ENCODE results near the gene KRTAP9-1. TPM values are rescaled to one million over a fixed set of nuclear protein-coding genes. Genes with fewer than 3 reads are reported as not detected.
A peak's percentile ranks its signal among the peaks of the same experiment; 100 is the strongest.

The KRTAP9-1 gene
- total and polyA plus RNA-seq, 2 donors (not counting 1 experiment from before 2014, with no cell fraction given) = not detected

GRCh38 chr17:41163828-41164227 is 25.9 kb upstream of the KRTAP9-1 start:
- Histone ChIP-seq H3K4me3 (replicated peaks in 1 of 4; ENCODE audit: control extremely low read depth in 1 of 4, insufficient read depth in 1 of 4, low read depth in 3 of 4, low read length in 4 of 4) (no peak overlapping the region), H3K9ac (ENCODE audit: insufficient read depth, low read length) (no peak overlapping the region), H3K27ac (ENCODE audit: insufficient read depth, low read length) (no peak overlapping the region), H3K27me3 (ENCODE audit: control insufficient read depth, insufficient read depth, low read length) (no peaks in the 10 kb centered on the region), H2AFZ (ENCODE audit: low read length) (no peak overlapping the region), H3K79me2 (ENCODE audit: control insufficient read depth, insufficient read depth, low read length) (no peaks in the 10 kb centered on the region), H3K4me1 (ENCODE audit: control insufficient read depth, extremely low read depth, insufficient read depth, low read length) (no peaks in the 10 kb centered on the region), H3K9me3 (ENCODE audit: control insufficient read depth, insufficient read depth, low read depth, low read length) (no peaks in the 10 kb centered on the region), H3K4me2 (ENCODE audit: extremely low read depth, insufficient read depth, low read length) (no peak overlapping the region), H4K20me1 (ENCODE audit: control insufficient read depth, extremely low read depth, insufficient read depth, low read length) (no peaks in the 10 kb centered on the region), H3K36me3 (ENCODE audit: control insufficient read depth, insufficient read depth, low read length) (no peaks in the 10 kb centered on the region)
- TF ChIP-seq EZH2 (IDR thresholded peaks at IDR 0.05; ENCODE audit: low read length, missing control alignments) (no peak), CTCF (conservative IDR thresholded peaks at IDR 0.05 in 1 of 2, IDR thresholded peaks at IDR 0.05 in 1 of 2; ENCODE audit: low read depth in 1 of 2, low read length in 2 of 2) (no peak)
- peak in 1 of 2 donors; percentile 17 for DNase-seq (ENCODE audit: low read depth in 2 of 2)

- no peak for DNase-seq (ENCODE audit: low read depth in 2 of 2)
- H3K27ac ChIP-seq (ENCODE audit: insufficient read depth, low read length) = no peak overlapping the region
- H4K20me1 ChIP-seq (ENCODE audit: control insufficient read depth, extremely low read depth, insufficient read depth, low read length) = no peaks in the 10 kb centered on the region
- no peaks in the 10 kb centered on the region for H3K27me3 ChIP-seq (ENCODE audit: control insufficient read depth, insufficient read depth, low read length)
- no peak overlapping the region for H3K4me3 ChIP-seq (replicated peaks in 1 of 4; ENCODE audit: control extremely low read depth in 1 of 4, insufficient read depth in 1 of 4, low read depth in 3 of 4, low read length in 4 of 4)
- H3K36me3 ChIP-seq (ENCODE audit: control insufficient read depth, insufficient read depth, low read length) = no peaks in the 10 kb centered on the region
- H3K4me2 ChIP-seq (ENCODE audit: extremely low read depth, insufficient read depth, low read length) = no peak overlapping the region
- TF ChIP-seq CTCF (conservative IDR thresholded peaks at IDR 0.05 in 1 of 2, IDR thresholded peaks at IDR 0.05 in 1 of 2; ENCODE audit: low read depth in 1 of 2, low read length in 2 of 2) (no peak), EZH2 (IDR thresholded peaks at IDR 0.05; ENCODE audit: low read length, missing control alignments) (no peak)
- no peaks in the 10 kb centered on the region for H3K9me3 ChIP-seq (ENCODE audit: control insufficient read depth, insufficient read depth, low read depth, low read length)
- no peak overlapping the region for H3K9ac ChIP-seq (ENCODE audit: insufficient read depth, low read length)
- H2AFZ ChIP-seq (ENCODE audit: low read length) = no peak overlapping the region
- no peaks in the 10 kb centered on the region for H3K4me1 ChIP-seq (ENCODE audit: control insufficient read depth, extremely low read depth, insufficient read depth, low read length)
- no peaks in the 10 kb centered on the region for H3K79me2 ChIP-seq (ENCODE audit: control insufficient read depth, insufficient read depth, low read length)
These were observed 22.1 kb upstream of the KRTAP9-1 start for GRCh38 chr17:41167561-41167960.

GRCh38 chr17:41168121-41168520 is 21.6 kb upstream of the KRTAP9-1 start, which contains the start of gene KRTAP4-3:
Gene KRTAP4-3, minus strand, starts transcription at chr17:41168221. Its CDS starts 49 bp downstream, at chr17:41168172.
- H3K9ac ChIP-seq (ENCODE audit: insufficient read depth, low read length) = no peak within 1 kb of the TSS
- H3K4me2 ChIP-seq (ENCODE audit: extremely low read depth, insufficient read depth, low read length) = no peak within 1 kb of the TSS
- no peaks in the 10 kb centered on the region for H3K4me1 ChIP-seq (ENCODE audit: control insufficient read depth, extremely low read depth, insufficient read depth, low read length)
- no peak within 1 kb of the TSS for H3K4me3 ChIP-seq (replicated peaks in 1 of 4; ENCODE audit: control extremely low read depth in 1 of 4, insufficient read depth in 1 of 4, low read depth in 3 of 4, low read length in 4 of 4)
- no peak within 1 kb of the TSS for H2AFZ ChIP-seq (ENCODE audit: low read length)
- H3K27me3 ChIP-seq (ENCODE audit: control insufficient read depth, insufficient read depth, low read length) = no peaks in the 10 kb centered on the region
- no peak within 1 kb of the TSS for H3K27ac ChIP-seq (ENCODE audit: insufficient read depth, low read length)
- DNase-seq (ENCODE audit: low read depth in 2 of 2) = no peak
- no peaks in the 10 kb centered on the region for H3K79me2 ChIP-seq (ENCODE audit: control insufficient read depth, insufficient read depth, low read length)
- H4K20me1 ChIP-seq (ENCODE audit: control insufficient read depth, extremely low read depth, insufficient read depth, low read length) = no peaks in the 10 kb centered on the region
- TF ChIP-seq EZH2 (IDR thresholded peaks at IDR 0.05; ENCODE audit: low read length, missing control alignments) (no peak), CTCF (conservative IDR thresholded peaks at IDR 0.05 in 1 of 2, IDR thresholded peaks at IDR 0.05 in 1 of 2; ENCODE audit: low read depth in 1 of 2, low read length in 2 of 2) (no peak)
- no peaks in the 10 kb centered on the region for H3K9me3 ChIP-seq (ENCODE audit: control insufficient read depth, insufficient read depth, low read depth, low read length)
- H3K36me3 ChIP-seq (ENCODE audit: control insufficient read depth, insufficient read depth, low read length) = no peaks in the 10 kb centered on the region
